Spleen (tissue), 7 donors: ENCODE data around the gene FOXC1.

ENCODE experiments used
- CTCF ChIP-seq, 11 experiments: fragments of 200-600 bp in 7 of 11; fragments of 450-650 bp in 4 of 11; sonication (generic) in 4 of 11; IDR thresholded peaks in 8 of 11; conservative IDR thresholded peaks in 3 of 11; 1 replicate in 7 of 11; 2 replicates in 4 of 11; pipeline versions ENCODE4 v1.4.0 to v1.8.0; 2016 to 2021; ENCODE audit warnings: antibody characterized with exemption in 11 of 11, inconsistent platforms in 4 of 11, mild to moderate bottlenecking in 1 of 11
- POLR2A ChIP-seq, 3 donors: fragments of 450-650 bp; IDR thresholded peaks; one replicate each; pipeline ENCODE4 v1.5.1; 2017; ENCODE audit warnings: antibody characterized with exemption in 3 of 3, mild to moderate bottlenecking in 1 of 3
- donor health status: DM: no; HTN: no; CAD: no; lungs with moderate emphysema.
- donor health status: DM: no; HTN: no; CAD: no.
- donor health status: DM: no; HTN: no; CAD: no.

- no peak for TF ChIP-seq POLR2A (IDR thresholded peaks at IDR 0.05)
- TF ChIP-seq CTCF (IDR thresholded peaks at IDR 0.05 in 8 of 11, conservative IDR thresholded peaks at IDR 0.05 in 3 of 11): no peak
Measured at GRCh38 chr6:1605893-1606779, 3.6 kb upstream of the FOXC1 start.
